ENCODE data around the gene NUP93. TPM values are rescaled to one million over a fixed set of nuclear protein-coding genes. Genes with fewer than 3 reads are reported as not detected.

Gene NUP93
- total RNA-seq, 3 donors from 2014 or later = 29.4 to 48.8 (median 32.6) TPM

GRCh38 chr16:56709443-56710040 is 20.4 kb upstream of the NUP93 start:
- H3K9me3 ChIP-seq = no peaks in the 10 kb centered on the region
- H3K4me3 ChIP-seq = no peak overlapping the region
- intact Hi-C loops (cut with DNase I; ENCODE audit: low total_unique reads) = loop anchor here (10.0 kb wide), 1 partner anchor 115 kb away; no protein-coding TSS in a partner anchor
- H3K36me3 ChIP-seq = no peaks in the 10 kb centered on the region
- H3K27me3 ChIP-seq = no peaks in the 10 kb centered on the region
- no peak for DNase-seq (ENCODE audit: low spot score in 2 of 2)
- H3K27ac ChIP-seq = no peak overlapping the region
- no peaks in the 10 kb centered on the region for H3K4me1 ChIP-seq
- TF ChIP-seq POLR2AphosphoS5 (IDR thresholded peaks at IDR 0.05) (no peak), CTCF (IDR thresholded peaks at IDR 0.05) (no peak), POLR2A (IDR thresholded peaks at IDR 0.05) (no peak)

GRCh38 chr16:56710181-56710737 is 19.7 kb upstream of the NUP93 start:
- no peaks in the 10 kb centered on the region for H3K9me3 ChIP-seq

GRCh38 chr16:56711862-56712261 is 18.1 kb upstream of the NUP93 start:
- TF ChIP-seq CTCF (IDR thresholded peaks at IDR 0.05) = no peak
- no peak for TF ChIP-seq POLR2A (IDR thresholded peaks at IDR 0.05)
- no peak for TF ChIP-seq POLR2AphosphoS5 (IDR thresholded peaks at IDR 0.05)
- no peaks in the 10 kb centered on the region for H3K9me3 ChIP-seq
- H3K27me3 ChIP-seq = no peaks in the 10 kb centered on the region
- no peak overlapping the region for H3K4me3 ChIP-seq
- no peaks in the 10 kb centered on the region for H3K36me3 ChIP-seq
- intact Hi-C loops (cut with DNase I; ENCODE audit: low total_unique reads) = no loop called here
- no peak overlapping the region for H3K27ac ChIP-seq
- no peak for DNase-seq (ENCODE audit: low spot score in 2 of 2)
- H3K4me1 ChIP-seq = no peaks in the 10 kb centered on the region

More at GRCh38 chr16:56710181-56710737, 19.7 kb upstream of the NUP93 start:
- no peaks in the 10 kb centered on the region for H3K36me3 ChIP-seq
- no peak for TF ChIP-seq POLR2AphosphoS5 (IDR thresholded peaks at IDR 0.05)
- no peak for TF ChIP-seq CTCF (IDR thresholded peaks at IDR 0.05)
- TF ChIP-seq POLR2A (IDR thresholded peaks at IDR 0.05) = no peak
- no peak overlapping the region for H3K4me3 ChIP-seq
- H3K27me3 ChIP-seq = no peaks in the 10 kb centered on the region
- no peak for DNase-seq (ENCODE audit: low spot score in 2 of 2)
- H3K4me1 ChIP-seq = no peaks in the 10 kb centered on the region
- intact Hi-C loops (cut with DNase I; ENCODE audit: low total_unique reads) = no loop called here
- no peak overlapping the region for H3K27ac ChIP-seq

GRCh38 chr16:56713794-56714193 is 16.1 kb upstream of the NUP93 start:
- H3K27me3 ChIP-seq = no peaks in the 10 kb centered on the region
- TF ChIP-seq POLR2A (IDR thresholded peaks at IDR 0.05) (no peak), POLR2AphosphoS5 (IDR thresholded peaks at IDR 0.05) (no peak), CTCF (IDR thresholded peaks at IDR 0.05) (no peak)

GRCh38 chr16:56715126-56715525 is 14.8 kb upstream of the NUP93 start:
- H3K27ac ChIP-seq = no peak overlapping the region
- intact Hi-C loops (cut with DNase I; ENCODE audit: low total_unique reads) = no loop called here
- DNase-seq (ENCODE audit: low spot score in 2 of 2) = no peak
- H3K27me3 ChIP-seq = no peaks in the 10 kb centered on the region
- no peak for TF ChIP-seq POLR2A (IDR thresholded peaks at IDR 0.05)
- no peak for TF ChIP-seq POLR2AphosphoS5 (IDR thresholded peaks at IDR 0.05)
- TF ChIP-seq CTCF (IDR thresholded peaks at IDR 0.05) = no peak
- H3K4me1 ChIP-seq = no peaks in the 10 kb centered on the region
- no peaks in the 10 kb centered on the region for H3K9me3 ChIP-seq
- no peak overlapping the region for H3K4me3 ChIP-seq
- no peaks in the 10 kb centered on the region for H3K36me3 ChIP-seq

More at GRCh38 chr16:56713794-56714193, 16.1 kb upstream of the NUP93 start:
- no peak overlapping the region for H3K27ac ChIP-seq
- no peak for DNase-seq (ENCODE audit: low spot score in 2 of 2)
- no peak overlapping the region for H3K4me3 ChIP-seq
- intact Hi-C loops (cut with DNase I; ENCODE audit: low total_unique reads) = no loop called here
- no peaks in the 10 kb centered on the region for H3K36me3 ChIP-seq
- H3K9me3 ChIP-seq = no peaks in the 10 kb centered on the region
- no peaks in the 10 kb centered on the region for H3K4me1 ChIP-seq
